Measurements from ENCODE around the gene LMAN2.

The LMAN2 gene

GRCh38 chr5:177370488-177371119, 19.1 kb upstream of the LMAN2 start (continued):
- TF ChIP-seq ZNF302 (tag by site-specific recombination; IDR thresholded peaks at IDR 0.05; ENCODE audit: low read depth) (no peak), ZNF660 (tag by site-specific recombination; IDR thresholded peaks at IDR 0.05) (peak; percentile 74; the same call in 1 of the 2 replicates), ZNF747 (tag by site-specific recombination; IDR thresholded peaks at IDR 0.05) (no peak), ZNF521 (tag by site-specific recombination; IDR thresholded peaks at IDR 0.05) (no peak), ZNF266 (tag by site-specific recombination; IDR thresholded peaks at IDR 0.05; ENCODE audit: low read depth) (no peak), ZNF19 (tag by site-specific recombination; IDR thresholded peaks at IDR 0.05; ENCODE audit: low read depth) (no peak), ZNF214 (tag by site-specific recombination; IDR thresholded peaks at IDR 0.05; ENCODE audit: borderline replicate concordance) (no peak), PRDM2 (tag by site-specific recombination; IDR thresholded peaks at IDR 0.05; ENCODE audit: borderline replicate concordance) (no peak), ZNF138 (tag by site-specific recombination; IDR thresholded peaks at IDR 0.05; ENCODE audit: borderline replicate concordance) (no peak), ZNF16 (tag by site-specific recombination; IDR thresholded peaks at IDR 0.05; ENCODE audit: low read depth) (no peak), ZNF18 (tag by site-specific recombination; IDR thresholded peaks at IDR 0.05) (no peak), ZNF350 (tag by site-specific recombination; IDR thresholded peaks at IDR 0.05) (no peak), ZNF133 (tag by site-specific recombination; IDR thresholded peaks at IDR 0.05) (no peak), KLF8 (tag by site-specific recombination; IDR thresholded peaks at IDR 0.05) (peak; percentile 58; the same call in 1 of the 2 replicates), ZNF701 (tag by site-specific recombination; IDR thresholded peaks at IDR 0.05) (no peak), ZNF324 (tag by site-specific recombination; IDR thresholded peaks at IDR 0.05) (no peak), ZNF221 (tag by site-specific recombination; IDR thresholded peaks at IDR 0.05; ENCODE audit: borderline replicate concordance) (no peak), ZNF223 (tag by site-specific recombination; IDR thresholded peaks at IDR 0.05) (no peak), ZIC2 (tag by site-specific recombination; IDR thresholded peaks at IDR 0.05) (peak; percentile 42), SCRT2 (tag by site-specific recombination; IDR thresholded peaks at IDR 0.05) (no peak), ZBTB11 (tag by site-specific recombination; conservative IDR thresholded peaks at IDR 0.05; ENCODE audit: low read depth) (peak; percentile 75), ZNF112 (tag by site-specific recombination; IDR thresholded peaks at IDR 0.05) (no peak), ZNF600 (tag by site-specific recombination; IDR thresholded peaks at IDR 0.05) (0 out of 2 replicates have a peak, but pooled peaks have one; percentile 24), ZNF777 (tag by site-specific recombination; IDR thresholded peaks at IDR 0.05; ENCODE audit: borderline replicate concordance) (no peak), ZBTB8A (tag by site-specific recombination; IDR thresholded peaks at IDR 0.05) (peak; percentile 51; the same call in 1 of the 2 replicates), ZNF398 (tag by site-specific recombination; IDR thresholded peaks at IDR 0.05) (no peak), IKZF3 (tag by site-specific recombination; IDR thresholded peaks at IDR 0.05) (peak; percentile 75), SP3 (tag by site-specific recombination; IDR thresholded peaks at IDR 0.05) (peak; percentile 83), ZNF155 (tag by site-specific recombination; IDR thresholded peaks at IDR 0.05) (no peak)
